ENCODE results near the gene STUM. TPM values are rescaled to one million over a fixed set of nuclear protein-coding genes. Genes with fewer than 3 reads are reported as not detected.
A peak's percentile ranks its signal among the peaks of the same experiment; 100 is the strongest.

STUM gene
- total and polyA plus RNA-seq, 10 of the 15 experiments (the other 5 are each of a cell fraction or from before 2014, with no cell fraction given): under 0.01 to 0.15 (median 0.09) TPM; not detected in 5

DNA sequence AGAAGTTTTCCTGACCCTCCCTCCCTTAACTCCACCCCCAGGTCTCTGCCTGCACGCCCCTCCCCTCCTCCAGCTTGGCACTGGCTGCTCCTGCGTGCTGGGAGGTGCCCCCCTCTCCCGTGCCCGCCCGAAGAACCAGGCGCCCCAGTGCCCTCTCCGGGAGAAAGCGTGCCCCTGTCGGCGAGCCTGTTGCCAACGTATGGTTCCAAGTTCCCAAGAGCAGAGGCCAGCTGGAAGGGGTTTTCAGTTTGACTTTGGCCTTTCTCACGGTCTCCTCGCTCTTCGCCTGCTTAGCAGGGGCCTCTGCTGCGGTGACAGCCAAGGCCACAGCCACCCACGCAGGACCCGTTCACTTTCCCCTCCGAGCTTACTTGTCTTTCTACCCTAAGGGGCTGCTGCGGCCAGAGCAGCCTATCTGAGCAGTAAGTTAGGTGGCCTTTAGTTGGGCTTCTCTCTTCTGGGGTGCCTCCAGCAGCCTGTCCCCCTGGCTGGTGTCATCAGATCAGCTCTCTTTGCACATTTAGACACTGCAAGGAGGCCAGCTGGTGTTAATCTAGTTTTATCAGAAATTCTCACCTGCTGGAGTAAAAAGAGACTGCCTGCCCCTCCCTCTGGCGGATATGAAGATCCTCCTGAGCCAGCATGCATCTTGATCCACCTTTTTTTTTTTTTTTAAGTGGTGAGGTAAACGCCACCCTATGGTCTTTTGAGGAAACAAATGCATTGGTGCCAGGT is 1.5 kb downstream of the STUM start (continued):
- TF ChIP-seq, protein P1, sequence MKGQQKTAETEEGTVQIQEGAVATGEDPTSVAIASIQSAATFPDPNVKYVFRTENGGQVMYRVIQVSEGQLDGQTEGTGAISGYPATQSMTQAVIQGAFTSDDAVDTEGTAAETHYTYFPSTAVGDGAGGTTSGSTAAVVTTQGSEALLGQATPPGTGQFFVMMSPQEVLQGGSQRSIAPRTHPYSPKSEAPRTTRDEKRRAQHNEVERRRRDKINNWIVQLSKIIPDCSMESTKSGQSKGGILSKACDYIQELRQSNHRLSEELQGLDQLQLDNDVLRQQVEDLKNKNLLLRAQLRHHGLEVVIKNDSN (IDR thresholded peaks at IDR 0.05; ENCODE audit: borderline replicate concordance, extremely low read length, insufficient read depth, low read depth, low read length): no peak
- TF ChIP-seq CBX3 (IDR thresholded peaks at IDR 0.05; ENCODE audit: borderline replicate concordance, low read depth): no peak
- TF ChIP-seq RFX5 (IDR thresholded peaks at IDR 0.05; ENCODE audit: low read depth, low read length): no peak
- TF ChIP-seq CHD4 (IDR thresholded peaks at IDR 0.05): no peak
- no peak for TF ChIP-seq MTA3 (IDR thresholded peaks at IDR 0.05; ENCODE audit: borderline replicate concordance, low read length)
- no peak for TF ChIP-seq CUX1 (IDR thresholded peaks at IDR 0.05; ENCODE audit: insufficient replicate concordance, low read depth, low read length)
- no peak for TF ChIP-seq CREM (IDR thresholded peaks at IDR 0.05; ENCODE audit: low read depth)
- no peak for TF ChIP-seq FOS (IDR thresholded peaks at IDR 0.05; ENCODE audit: borderline replicate concordance, extremely low read depth, insufficient read length)
- TF ChIP-seq STAT3 (IDR thresholded peaks at IDR 0.05; ENCODE audit: low read depth, low read length): no peak
- TF ChIP-seq IKZF1 (conservative IDR thresholded peaks at IDR 0.05): peak; percentile 32; the same call in 1 of the 2 replicates
- TF ChIP-seq MEF2A (IDR thresholded peaks at IDR 0.05; ENCODE audit: insufficient read depth, low read depth, low read length): no peak
- no peak for TF ChIP-seq IRF4 (IDR thresholded peaks at IDR 0.05; ENCODE audit: low read depth, low read length)
- TF ChIP-seq RBBP5 (conservative IDR thresholded peaks at IDR 0.05): no peak
- TF ChIP-seq NFYA (IDR thresholded peaks at IDR 0.05; ENCODE audit: borderline replicate concordance, low read depth, low read length): no peak
- no peak for TF ChIP-seq KDM1A (IDR thresholded peaks at IDR 0.05; ENCODE audit: borderline replicate concordance)
- no peak for TF ChIP-seq FOXK2 (IDR thresholded peaks at IDR 0.05)
- TF ChIP-seq HDAC2 (IDR thresholded peaks at IDR 0.05): no peak
- TF ChIP-seq SREBF1 (IDR thresholded peaks at IDR 0.05; ENCODE audit: low read length): no peak
- TF ChIP-seq PML (IDR thresholded peaks at IDR 0.05; ENCODE audit: low read length): no peak
- no peak for TF ChIP-seq TCF7 (IDR thresholded peaks at IDR 0.05; ENCODE audit: borderline replicate concordance)
- no peak for TF ChIP-seq MEF2B (IDR thresholded peaks at IDR 0.05; ENCODE audit: partially characterized antibody, poor library complexity, severe bottlenecking)
- TF ChIP-seq IKZF2 (IDR thresholded peaks at IDR 0.05): peak; percentile 22; a peak in 1 of 4 replicates
- TF ChIP-seq, protein P2, sequence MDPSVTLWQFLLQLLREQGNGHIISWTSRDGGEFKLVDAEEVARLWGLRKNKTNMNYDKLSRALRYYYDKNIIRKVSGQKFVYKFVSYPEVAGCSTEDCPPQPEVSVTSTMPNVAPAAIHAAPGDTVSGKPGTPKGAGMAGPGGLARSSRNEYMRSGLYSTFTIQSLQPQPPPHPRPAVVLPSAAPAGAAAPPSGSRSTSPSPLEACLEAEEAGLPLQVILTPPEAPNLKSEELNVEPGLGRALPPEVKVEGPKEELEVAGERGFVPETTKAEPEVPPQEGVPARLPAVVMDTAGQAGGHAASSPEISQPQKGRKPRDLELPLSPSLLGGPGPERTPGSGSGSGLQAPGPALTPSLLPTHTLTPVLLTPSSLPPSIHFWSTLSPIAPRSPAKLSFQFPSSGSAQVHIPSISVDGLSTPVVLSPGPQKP (IDR thresholded peaks at IDR 0.05; ENCODE audit: low read depth, low read length): no peak
- TF ChIP-seq ZNF217 (IDR thresholded peaks at IDR 0.05): no peak
- TF ChIP-seq ZNF24 (IDR thresholded peaks at IDR 0.05): no peak
